ENCODE results near the gene SDHA.

GRCh38 chr5:178110-178509 lies 40.0 kb upstream of the SDHA start:
- TF ChIP-seq SETDB1 (IDR thresholded peaks at IDR 0.05; ENCODE audit: insufficient read length, low read length) (no peak), CTCF (tag by site-specific recombination; IDR thresholded peaks at IDR 0.05) (no peak), ZNF274 (IDR thresholded peaks at IDR 0.05; ENCODE audit: low read length) (no peak), ZNF274 (tag by site-specific recombination; IDR thresholded peaks at IDR 0.05; ENCODE audit: borderline replicate concordance) (no peak), ZNF302 (tag by site-specific recombination; IDR thresholded peaks at IDR 0.05; ENCODE audit: low read depth) (no peak), ZNF488 (tag by site-specific recombination; IDR thresholded peaks at IDR 0.05) (no peak), GFI1B (tag by site-specific recombination; IDR thresholded peaks at IDR 0.05) (no peak), REST (tag by site-specific recombination; IDR thresholded peaks at IDR 0.05) (no peak)
